H9 (cell line): Measurements from ENCODE around the gene TBXAS1. TPM values are rescaled to one million over a fixed set of nuclear protein-coding genes. Genes with fewer than 3 reads are reported as not detected.

Source experiments
- DNase-seq: peaks from one replicate; pipeline ENCODE4 v3.0.0-alpha.2; 2017
- H2AFZ ChIP-seq: one replicate; pipeline ENCODE4 v1.6.1; 2013; ENCODE audit warnings: mild to moderate bottlenecking, low read length, control low read depth, moderate library complexity
- H2AK5ac ChIP-seq: 2 replicates; pipeline ENCODE4 v1.6.1; 2013; ENCODE audit warnings: low read length, control low read depth, mixed read lengths; ENCODE audit not compliant: insufficient read length
- H2BK120ac ChIP-seq: one replicate; pipeline ENCODE4 v1.6.1; 2013; ENCODE audit warnings: low read depth, mild to moderate bottlenecking, low read length, control low read depth, inconsistent platforms; ENCODE audit not compliant: poor library complexity, severe bottlenecking
- H2BK12ac ChIP-seq: 2 replicates; pipeline ENCODE4 v1.6.1; 2013; ENCODE audit warnings: low read length, control low read depth, mixed read lengths, low read depth; ENCODE audit not compliant: insufficient read length
- H2BK15ac ChIP-seq: 2 replicates; pipeline ENCODE4 v1.6.1; 2013; ENCODE audit warnings: low read depth, low read length, control low read depth
- H2BK20ac ChIP-seq: one replicate; pipeline ENCODE4 v1.6.1; 2013; ENCODE audit warnings: low read depth, mild to moderate bottlenecking, low read length, control low read depth, inconsistent platforms; ENCODE audit not compliant: poor library complexity, severe bottlenecking
- H2BK5ac ChIP-seq: 2 replicates; pipeline ENCODE4 v1.6.1; 2013; ENCODE audit warnings: low read length, control low read depth, mixed read lengths; ENCODE audit not compliant: insufficient read length
- H3K14ac ChIP-seq: 2 replicates; pipeline ENCODE4 v1.6.1; 2013; ENCODE audit warnings: low read length, control low read depth; ENCODE audit not compliant: insufficient read depth
- H3K18ac ChIP-seq: 2 replicates; pipeline ENCODE4 v1.6.1; 2013; ENCODE audit warnings: low read depth, mild to moderate bottlenecking, mixed read lengths, low read length, control low read depth; ENCODE audit not compliant: insufficient read length
- H3K23ac ChIP-seq: 2 replicates; pipeline ENCODE4 v1.6.1; 2013; ENCODE audit warnings: low read length, control low read depth, mixed read lengths, low read depth; ENCODE audit not compliant: insufficient read length
- H3K23me2 ChIP-seq: 2 replicates; pipeline ENCODE4 v1.6.1; 2013; ENCODE audit warnings: low read depth, mild to moderate bottlenecking, mixed read lengths, low read length, control low read depth; ENCODE audit not compliant: insufficient read length, poor library complexity, severe bottlenecking
- H3K27ac ChIP-seq: 2 replicates; pipeline ENCODE4 v1.5.1; 2013; ENCODE audit warnings: low read length, control low read depth, mixed read lengths, low read depth; ENCODE audit not compliant: insufficient read length
- H3K27me3 ChIP-seq: 2 replicates; pipeline ENCODE4 v1.6.1; 2013; ENCODE audit warnings: low read length, control low read depth, inconsistent platforms; ENCODE audit not compliant: insufficient read depth
- H3K4ac ChIP-seq: 2 replicates; pipeline ENCODE4 v1.6.1; 2013; ENCODE audit warnings: low read depth, mild to moderate bottlenecking, control low read depth, inconsistent platforms, low read length, moderate library complexity
- H3K4me1 ChIP-seq: 2 replicates; pipeline ENCODE4 v1.6.1; 2013; ENCODE audit warnings: low read length, control low read depth, inconsistent platforms; ENCODE audit not compliant: insufficient read depth
- H3K4me2 ChIP-seq: 2 replicates; pipeline ENCODE4 v1.6.1; 2013; ENCODE audit warnings: low read length, control low read depth, mixed read lengths; ENCODE audit not compliant: insufficient read length, insufficient read depth
- H3K56ac ChIP-seq: 2 replicates; pipeline ENCODE4 v1.6.1; 2013; ENCODE audit warnings: low read depth, mild to moderate bottlenecking, mixed read lengths, low read length, control low read depth; ENCODE audit not compliant: insufficient read length
- H3K79me1 ChIP-seq: 2 replicates; pipeline ENCODE4 v1.6.1; 2013; ENCODE audit warnings: low read depth, mild to moderate bottlenecking, moderate library complexity, low read length, control low read depth, inconsistent platforms; ENCODE audit not compliant: insufficient read depth, poor library complexity, severe bottlenecking
- H3K79me2 ChIP-seq: 2 replicates; pipeline ENCODE4 v1.6.1; 2013; ENCODE audit warnings: low read length, control low read depth, inconsistent platforms; ENCODE audit not compliant: insufficient read depth
- H3K9ac ChIP-seq: 2 replicates; pipeline ENCODE4 v1.6.1; 2013; ENCODE audit warnings: low read length, control low read depth, mixed read lengths; ENCODE audit not compliant: insufficient read length; ENCODE audit errors: extremely low read depth
- H3K9me3 ChIP-seq: one replicate; pipeline ENCODE4 v1.6.1; 2013; ENCODE audit warnings: low read depth, low read length, inconsistent platforms; ENCODE audit not compliant: control insufficient read depth
- H3T11ph ChIP-seq: one replicate; pipeline ENCODE4 v1.6.1; 2013; ENCODE audit warnings: mild to moderate bottlenecking, low read length, control low read depth, inconsistent platforms
- H4K20me1 ChIP-seq: one replicate; pipeline ENCODE4 v1.6.1; 2013; ENCODE audit not compliant: control insufficient read depth, insufficient read length, insufficient read depth
- H4K5ac ChIP-seq: 2 replicates; pipeline ENCODE4 v1.6.1; 2013; ENCODE audit warnings: low read depth, mild to moderate bottlenecking, mixed read lengths, low read length, control low read depth; ENCODE audit not compliant: insufficient read length
- H4K8ac ChIP-seq: replicated peaks from 2 replicates; pipeline ENCODE4 v1.6.1; 2013; ENCODE audit warnings: low read length, control low read depth, mixed read lengths, low read depth; ENCODE audit not compliant: insufficient read length
- H4K91ac ChIP-seq: 2 replicates; pipeline ENCODE4 v1.6.1; 2013; ENCODE audit warnings: low read depth, mild to moderate bottlenecking, moderate library complexity, mixed read lengths, low read length, control low read depth; ENCODE audit not compliant: insufficient read length
- H3K27ac Mint-ChIP-seq, 3 experiments: 2 replicates in 2 of 3; 3 replicates in 1 of 3; pipeline ENCODE4 v1.8.0; 2020 to 2021; ENCODE audit warnings: mixed read lengths in 3 of 3, mild to moderate bottlenecking in 1 of 3, moderate library complexity in 1 of 3
- H3K27me3 Mint-ChIP-seq: 2 replicates; pipeline ENCODE4 v1.8.0; 2021; ENCODE audit warnings: low read depth, mild to moderate bottlenecking, moderate library complexity, mixed read lengths
- H3K36me3 Mint-ChIP-seq, 3 experiments: 2 replicates in 2 of 3; 3 replicates in 1 of 3; pipeline ENCODE4 v1.8.0; 2020 to 2021; ENCODE audit warnings: low read depth in 3 of 3, mixed read lengths in 3 of 3; ENCODE audit not compliant: insufficient read depth in 1 of 3
- H3K4me1 Mint-ChIP-seq, 2 experiments: 2 replicates each; pipeline ENCODE4 v1.8.0; 2020; ENCODE audit warnings: mixed read lengths in 2 of 2
- H3K4me3 Mint-ChIP-seq, 2 experiments: 2 replicates in 1 of 2; 3 replicates in 1 of 2; pipeline ENCODE4 v1.8.0; 2020 to 2021; ENCODE audit warnings: mild to moderate bottlenecking in 2 of 2, mixed read lengths in 2 of 2, moderate library complexity in 1 of 2
- H3K9me3 Mint-ChIP-seq, 2 experiments: 2 replicates in 1 of 2; 3 replicates in 1 of 2; pipeline ENCODE4 v1.8.0; 2020; ENCODE audit warnings: mild to moderate bottlenecking in 2 of 2, mixed read lengths in 2 of 2, moderate library complexity in 1 of 2
- CTCF ChIP-seq: fragments of 200-600 bp; sonication (generic); conservative IDR thresholded peaks from 3 replicates; pipeline ENCODE4 v1.8.0; 2021; ENCODE audit warnings: antibody characterized with exemption, mild to moderate bottlenecking
- WGBS: extraction: QIAGEN DNeasy Blood & Tissue Kit; methylation state at CpG from one replicate; pipeline ENCODE4 v1.1.7; 2013; ENCODE audit warnings: missing lambda C conversion rate, low lambda C conversion rate, mixed read lengths; ENCODE audit not compliant: insufficient read length; ENCODE audit errors: extremely low coverage; 5-methylcytosine and 5-hydroxymethylcytosine counted together
- total RNA-seq: library from RNA; stranded (reverse); gene quantifications from 2 replicates; pipeline ENCODE4 v1.2.1, GENCODE V29; 2021

TBXAS1 gene
- total RNA-seq, 1 experiment from 2014 or later: 0.39 TPM

- no peak overlapping the region for H3K27ac ChIP-seq
- H3K4ac ChIP-seq: no peak overlapping the region
- H3K56ac ChIP-seq: no peak overlapping the region
- no peak overlapping the region for H4K8ac ChIP-seq
- peaks cover 3% of the 10 kb centered on the region; the same call in 1 of the 2 replicates for H3K27me3 Mint-ChIP-seq
- TF ChIP-seq CTCF: peak; percentile 33; the same call in 1 of the 3 replicates
- no peak overlapping the region for H3K9ac ChIP-seq
- no peak overlapping the region for H2BK120ac ChIP-seq
- H3K4me1 Mint-ChIP-seq: peaks cover 10 to 20% of the 10 kb centered on the region in 2 experiments
- no peaks in the 10 kb centered on the region; the same call in 1 of the 2 replicates for H3K27me3 ChIP-seq
- H3K9me3 Mint-ChIP-seq: no peaks in the 10 kb centered on the region
- no CpG with 5 or more reads among the region's 13 CpGs for WGBS
- H3K4me3 Mint-ChIP-seq: no peak overlapping the region
- H2BK15ac ChIP-seq: no peak overlapping the region
- no peak overlapping the region for H2AK5ac ChIP-seq
- no peak overlapping the region for H3K18ac ChIP-seq
- no peak overlapping the region for H3K14ac ChIP-seq
- no peak overlapping the region for H2BK5ac ChIP-seq
- H4K91ac ChIP-seq: no peak overlapping the region
- no peak overlapping the region for H2BK12ac ChIP-seq
- H3K23ac ChIP-seq: no peak overlapping the region
- H3K4me2 ChIP-seq: no peak overlapping the region
- no peak overlapping the region for H4K5ac ChIP-seq
- no peaks in the 10 kb centered on the region for H3K36me3 Mint-ChIP-seq
- no peaks in the 10 kb centered on the region for H3K79me1 ChIP-seq
- no peak overlapping the region for H2BK20ac ChIP-seq
- H3K79me2 ChIP-seq: no peaks in the 10 kb centered on the region
- H3K4me1 ChIP-seq: no peaks in the 10 kb centered on the region
- H2AFZ ChIP-seq: no peak overlapping the region
- H3T11ph ChIP-seq: no peak overlapping the region
- H3K9me3 ChIP-seq: no peaks in the 10 kb centered on the region
- no peaks in the 10 kb centered on the region for H4K20me1 ChIP-seq
- H3K23me2 ChIP-seq: no peaks in the 10 kb centered on the region
- DNase-seq: no peak
- no peak overlapping the region for H3K27ac Mint-ChIP-seq
These were observed 158.8 kb downstream of the TBXAS1 start for GRCh38 chr7:139987691-139988516.
